Measurements from ENCODE around the gene ATXN7L1. TPM values are rescaled to one million over a fixed set of nuclear protein-coding genes. Genes with fewer than 3 reads are reported as not detected.

Gene ATXN7L1
- total RNA-seq, 1 experiment from 2014 or later = 29.9 TPM

GRCh38 chr7:105788356-105788755 is 88.0 kb downstream of the ATXN7L1 start:
- POLR2A ChIA-PET (ENCODE audit: low non-redundant PET) = no interaction called here
- H3K27ac ChIP-seq (ENCODE audit: low read depth, low read length, poor library complexity, severe bottlenecking) = no peak overlapping the region

DNA sequence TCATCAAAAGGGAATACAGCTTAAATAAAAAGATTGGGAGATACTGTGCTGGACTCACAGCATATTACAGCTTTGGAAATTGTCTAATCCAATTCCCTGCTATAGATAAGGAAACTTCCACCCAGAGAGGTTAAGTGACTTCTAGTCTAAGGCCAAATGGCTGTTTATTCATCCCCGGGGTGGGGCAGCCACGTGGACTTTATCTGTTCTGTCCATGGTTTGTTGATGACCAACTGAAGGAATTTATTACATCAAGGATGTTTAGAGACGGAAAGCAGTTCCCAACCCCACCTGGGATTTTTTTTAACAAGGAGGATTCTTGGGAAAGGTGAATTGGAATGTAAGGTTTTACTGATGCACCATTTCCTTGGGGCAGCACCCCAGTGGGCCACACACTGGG is 88.6 kb downstream of the ATXN7L1 start:
- CTCF ChIA-PET = no interaction called here
- no peak overlapping the region for H3K27ac ChIP-seq (ENCODE audit: low read depth, low read length, poor library complexity, severe bottlenecking)
- no peak for DNase-seq (ENCODE audit: low spot score)
- TF ChIP-seq CTCF (conservative IDR thresholded peaks at IDR 0.05; ENCODE audit: low read depth, low read length) (no peak), EZH2 (IDR thresholded peaks at IDR 0.05; ENCODE audit: borderline replicate concordance, low read depth, low read length, poor library complexity, severe bottlenecking) (no peak)
- H3K9me3 ChIP-seq (ENCODE audit: low read depth, low read length, poor library complexity, severe bottlenecking) = no peaks in the 10 kb centered on the region
- intact Hi-C loops (cut with micrococcal nuclease; ENCODE audit: unreplicated experiment) = no loop called here
- no TSS peak for BruUV-seq (replicated peaks)
- no peaks in the 10 kb centered on the region for H3K27me3 ChIP-seq (replicated peaks; ENCODE audit: insufficient read depth, low read depth, low read length, poor library complexity)
- peaks cover 6% of the 10 kb centered on the region for H3K4me1 ChIP-seq (ENCODE audit: insufficient read depth, low read length, poor library complexity, severe bottlenecking)
- no peaks in the 10 kb centered on the region for H3K36me3 ChIP-seq (ENCODE audit: insufficient read depth, low read length, poor library complexity, severe bottlenecking)
- POLR2A ChIA-PET (ENCODE audit: low non-redundant PET) = no interaction called here
- H3K4me3 ChIP-seq (ENCODE audit: low read depth, low read length, poor library complexity, severe bottlenecking) = no peak overlapping the region

More at GRCh38 chr7:105788356-105788755, 88.0 kb downstream of the ATXN7L1 start:
- no peak for DNase-seq (ENCODE audit: low spot score)
- Histone ChIP-seq H3K4me3 (ENCODE audit: low read depth, low read length, poor library complexity, severe bottlenecking) (no peak overlapping the region), H3K9me3 (ENCODE audit: low read depth, low read length, poor library complexity, severe bottlenecking) (no peaks in the 10 kb centered on the region), H3K36me3 (ENCODE audit: insufficient read depth, low read length, poor library complexity, severe bottlenecking) (no peaks in the 10 kb centered on the region), H3K4me1 (ENCODE audit: insufficient read depth, low read length, poor library complexity, severe bottlenecking) (peaks cover under 1% of the 10 kb centered on the region), H3K27me3 (replicated peaks; ENCODE audit: insufficient read depth, low read depth, low read length, poor library complexity) (no peaks in the 10 kb centered on the region)
- CTCF ChIA-PET = no interaction called here
- TF ChIP-seq CTCF (conservative IDR thresholded peaks at IDR 0.05; ENCODE audit: low read depth, low read length) (no peak), EZH2 (IDR thresholded peaks at IDR 0.05; ENCODE audit: borderline replicate concordance, low read depth, low read length, poor library complexity, severe bottlenecking) (no peak)
- intact Hi-C loops (cut with micrococcal nuclease; ENCODE audit: unreplicated experiment) = no loop called here
- BruUV-seq (replicated peaks) = no TSS peak

DNA sequence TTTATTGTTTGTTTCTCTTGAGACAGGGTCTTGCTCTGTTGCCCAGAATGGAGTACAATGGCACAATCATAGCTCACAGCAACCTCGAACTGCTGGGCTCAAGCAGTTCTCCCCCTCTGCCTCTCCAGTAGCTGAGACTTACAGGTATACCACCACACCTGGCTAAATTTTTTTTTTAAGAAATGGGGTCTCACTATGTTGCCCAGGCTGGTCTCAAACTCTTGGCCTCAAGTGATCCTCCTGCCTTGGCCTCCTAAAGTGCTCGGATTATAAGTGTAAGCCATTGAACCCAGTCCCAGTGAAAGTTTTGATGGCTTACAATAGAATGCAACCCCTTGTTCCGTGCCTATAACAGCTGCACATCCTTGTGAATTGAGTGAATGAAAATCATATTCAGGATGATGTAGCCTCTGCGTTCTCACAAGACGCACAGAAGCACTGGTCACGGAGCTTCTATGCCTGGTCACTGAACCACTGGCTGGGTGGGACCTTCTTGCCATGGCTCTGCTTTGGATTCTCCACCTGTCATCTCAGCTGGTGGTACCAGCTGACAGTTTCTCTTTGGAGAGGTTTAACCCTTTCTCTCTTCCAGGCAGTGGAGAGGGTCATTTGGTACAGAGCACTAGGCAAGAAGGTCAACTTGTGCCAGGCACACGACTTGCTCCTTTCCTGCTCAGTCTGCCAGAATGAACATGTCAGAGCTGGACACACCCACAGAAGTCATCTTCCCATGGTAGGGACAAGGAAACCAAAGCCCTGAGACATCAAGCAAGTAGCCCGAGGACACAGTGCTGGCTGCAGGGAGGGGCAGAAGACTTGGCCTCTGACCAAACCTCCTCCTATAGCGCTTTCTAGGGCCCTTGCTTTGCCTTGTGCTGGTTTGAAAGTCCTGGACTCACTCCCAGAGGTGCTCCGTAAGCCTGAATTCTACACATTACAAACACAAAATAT is 89.6 kb downstream of the ATXN7L1 start:
- no peak for TF ChIP-seq CTCF (conservative IDR thresholded peaks at IDR 0.05; ENCODE audit: low read depth, low read length)
- TF ChIP-seq EZH2 (IDR thresholded peaks at IDR 0.05; ENCODE audit: borderline replicate concordance, low read depth, low read length, poor library complexity, severe bottlenecking) = no peak
- no peak for DNase-seq (ENCODE audit: low spot score)
- Histone ChIP-seq H3K27me3 (replicated peaks; ENCODE audit: insufficient read depth, low read depth, low read length, poor library complexity) (no peaks in the 10 kb centered on the region), H3K27ac (ENCODE audit: low read depth, low read length, poor library complexity, severe bottlenecking) (no peak overlapping the region), H3K4me3 (ENCODE audit: low read depth, low read length, poor library complexity, severe bottlenecking) (no peak overlapping the region), H3K4me1 (ENCODE audit: insufficient read depth, low read length, poor library complexity, severe bottlenecking) (peaks cover 6% of the 10 kb centered on the region), H3K36me3 (ENCODE audit: insufficient read depth, low read length, poor library complexity, severe bottlenecking) (no peaks in the 10 kb centered on the region), H3K9me3 (ENCODE audit: low read depth, low read length, poor library complexity, severe bottlenecking) (no peaks in the 10 kb centered on the region)
- CTCF ChIA-PET = no interaction called here
- POLR2A ChIA-PET (ENCODE audit: low non-redundant PET) = no interaction called here
- intact Hi-C loops (cut with micrococcal nuclease; ENCODE audit: unreplicated experiment) = no loop called here
- no TSS peak for BruUV-seq (replicated peaks)
